Neural cell (in vitro differentiated cells): ENCODE results near the gene SYT7. TPM values are rescaled to one million over a fixed set of nuclear protein-coding genes. Genes with fewer than 3 reads are reported as not detected.

ENCODE experiments used
- H2AFZ ChIP-seq: fragments of 200-600, 300-800 bp; sonication (generic), shearing (Covaris generic); 2 replicates; pipeline ENCODE4 v1.6.0; 2014; ENCODE audit warnings: low read depth, mild to moderate bottlenecking, antibody characterized with exemption, low read length, moderate library complexity
- H3F3A ChIP-seq: fragments of 200-600 bp; shearing (Covaris generic); 2 replicates; pipeline ENCODE4 v1.6.1; 2016; ENCODE audit warnings: mild to moderate bottlenecking, moderate library complexity, mixed read lengths, antibody characterized with exemption, low read length; ENCODE audit not compliant: insufficient read depth, poor library complexity, severe bottlenecking
- H3K27ac ChIP-seq: fragments of 200-600, 300-800 bp; sonication (generic), shearing (Covaris generic); 2 replicates; pipeline ENCODE4 v1.5.1; 2014; ENCODE audit warnings: mild to moderate bottlenecking, low read length, moderate library complexity
- H3K27me3 ChIP-seq: fragments of 300-800, 200-600 bp; sonication (generic), shearing (Covaris generic); 2 replicates; pipeline ENCODE4 v1.6.0; 2014; ENCODE audit warnings: mild to moderate bottlenecking, low read depth, low read length, moderate library complexity; ENCODE audit not compliant: insufficient read depth
- H3K36me3 ChIP-seq: fragments of 300-800, 200-600 bp; sonication (generic), shearing (Covaris generic); 2 replicates; pipeline ENCODE4 v1.5.1; 2014; ENCODE audit warnings: mild to moderate bottlenecking, antibody characterized with exemption, low read length, moderate library complexity; ENCODE audit not compliant: insufficient read depth
- H3K4me2 ChIP-seq: fragments of 300-800, 200-600 bp; sonication (generic), shearing (Covaris generic); 2 replicates; pipeline ENCODE4 v1.6.0; 2014; ENCODE audit warnings: mild to moderate bottlenecking, low read length
- H3K4me3 ChIP-seq: fragments of 300-800, 200-600 bp; sonication (generic), shearing (Covaris generic); 2 replicates; pipeline ENCODE4 v1.5.1; 2014; ENCODE audit warnings: mild to moderate bottlenecking, low read length, moderate library complexity
- H3K79me2 ChIP-seq: fragments of 200-600 bp; shearing (Covaris generic); replicated peaks from 2 replicates; pipeline ENCODE4 v1.6.0; 2014; ENCODE audit warnings: mild to moderate bottlenecking, low read length, moderate library complexity; ENCODE audit not compliant: insufficient read depth
- H3K9ac ChIP-seq: fragments of 300-800, 200-600 bp; sonication (generic), shearing (Covaris generic); 2 replicates; pipeline ENCODE4 v1.6.1; 2016; ENCODE audit warnings: mild to moderate bottlenecking, low read length, mixed read lengths
- H3K9me2 ChIP-seq: fragments of 200-600 bp; shearing (Covaris generic); 2 replicates; pipeline ENCODE4 v1.6.1; 2016; ENCODE audit warnings: mild to moderate bottlenecking, low read length, mixed read lengths; ENCODE audit not compliant: insufficient read depth
- H3K9me3 ChIP-seq: fragments of 200-600, 300-800 bp; sonication (generic), shearing (Covaris generic); 2 replicates; pipeline ENCODE4 v1.6.1; 2016; ENCODE audit warnings: mild to moderate bottlenecking, mixed run types, low read length, moderate library complexity, mixed read lengths
- H4K20me1 ChIP-seq: fragments of 200-600 bp; shearing (Covaris generic); 2 replicates; pipeline ENCODE4 v1.6.1; 2016; ENCODE audit warnings: mild to moderate bottlenecking, mixed run types; ENCODE audit not compliant: insufficient read depth
- CTCF ChIP-seq: fragments of 450-650 bp; IDR thresholded peaks from 2 replicates; pipeline ENCODE4 v1.5.1; 2014; ENCODE audit warnings: antibody characterized with exemption, mild to moderate bottlenecking, moderate library complexity; ENCODE audit not compliant: poor library complexity, severe bottlenecking
- EP300 ChIP-seq: fragments of 450-650 bp; conservative IDR thresholded peaks from 2 replicates; pipeline ENCODE4 v1.6.1; 2014; ENCODE audit warnings: antibody characterized with exemption, mild to moderate bottlenecking, moderate library complexity; ENCODE audit not compliant: poor library complexity, severe bottlenecking
- EZH2 ChIP-seq: fragments of 200-600, 300-800 bp; shearing (Covaris generic), sonication (generic); IDR thresholded peaks from 2 replicates; pipeline ENCODE4 v1.6.1; 2014; ENCODE audit warnings: antibody characterized with exemption, low read length, borderline replicate concordance, mild to moderate bottlenecking; ENCODE audit not compliant: insufficient read depth, poor library complexity, severe bottlenecking
- MXI1 ChIP-seq: fragments of 450-650 bp; conservative IDR thresholded peaks from 2 replicates; pipeline ENCODE4 v1.6.1; 2014; ENCODE audit warnings: antibody characterized with exemption, mild to moderate bottlenecking; ENCODE audit not compliant: poor library complexity, severe bottlenecking
- POLR2AphosphoS5 ChIP-seq: IDR thresholded peaks from 2 replicates; pipeline ENCODE4 v1.6.1; 2012
- RAD21 ChIP-seq: fragments of 450-650 bp; conservative IDR thresholded peaks from 2 replicates; pipeline ENCODE4 v1.6.1; 2014; ENCODE audit warnings: antibody characterized with exemption, mild to moderate bottlenecking, moderate library complexity
- SMC3 ChIP-seq: fragments of 450-650 bp; conservative IDR thresholded peaks from 2 replicates; pipeline ENCODE4 v1.6.1; 2014; ENCODE audit warnings: antibody characterized with exemption, mild to moderate bottlenecking, moderate library complexity; ENCODE audit not compliant: poor library complexity
- TAF1 ChIP-seq: IDR thresholded peaks from 2 replicates; pipeline ENCODE4 v1.6.1; 2012; ENCODE audit warnings: low read depth
- polyA plus RNA-seq: library from polyadenylated mRNA; depleted of rRNA; stranded (reverse); fragments of >200 nt; gene quantifications from 2 replicates; pipeline ENCODE4 v1.2.3, GENCODE V29; 2014
- TF ChIP-seq, protein P1 (sequence below): IDR thresholded peaks from 2 replicates; pipeline ENCODE4 v1.6.1; 2012; ENCODE audit warnings: borderline replicate concordance

SYT7 gene
- polyA plus RNA-seq, 1 donor from 2014 or later, result 14.0 TPM

DNA sequence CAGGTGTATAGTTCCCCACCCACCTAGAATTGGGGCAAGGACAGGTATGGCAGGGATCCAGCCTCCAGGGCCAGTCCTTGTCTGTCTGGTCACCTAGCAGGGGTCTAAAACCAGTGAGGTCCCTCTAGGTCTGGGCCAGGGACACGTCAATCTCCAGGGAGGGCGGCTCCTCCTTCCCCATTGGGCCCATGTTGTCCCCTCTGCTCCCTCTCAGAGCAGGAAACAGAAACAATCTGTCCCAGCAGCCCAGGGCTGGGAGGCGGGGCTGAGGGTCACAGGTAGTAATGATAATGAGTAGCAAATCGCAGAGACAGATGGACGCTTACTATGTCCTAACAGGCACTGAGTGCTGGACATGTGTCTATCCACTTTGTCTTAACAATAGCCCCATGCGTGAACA lies 22.8 kb upstream of the SYT7 start:
- Histone ChIP-seq H2AFZ (no peak overlapping the region), H3K9ac (no peak overlapping the region), H3K36me3 (no peaks in the 10 kb centered on the region), H3K4me3 (no peak overlapping the region), H3K27me3 (no peaks in the 10 kb centered on the region), H3K79me2 (no peaks in the 10 kb centered on the region), H3K4me2 (no peak overlapping the region), H3F3A (no peaks in the 10 kb centered on the region), H4K20me1 (no peaks in the 10 kb centered on the region), H3K9me3 (no peaks in the 10 kb centered on the region), H3K27ac (no peak overlapping the region), H3K9me2 (no peaks in the 10 kb centered on the region)
- TF ChIP-seq EP300 (no peak), RAD21 (no peak), MXI1 (no peak), POLR2AphosphoS5 (no peak), EZH2 (no peak)

GRCh38 chr11:61602775-61603569 lies 22.1 kb upstream of the SYT7 start:
- no peak overlapping the region for H2AFZ ChIP-seq
- H3K4me3 ChIP-seq, result no peak overlapping the region
- H3K36me3 ChIP-seq, result no peaks in the 10 kb centered on the region
- no peaks in the 10 kb centered on the region for H4K20me1 ChIP-seq
- TF ChIP-seq MXI1, result no peak
- TF ChIP-seq RAD21, result no peak
- TF ChIP-seq CTCF, result no peak
- no peak for TF ChIP-seq EP300
- no peak for TF ChIP-seq TAF1
- TF ChIP-seq, protein P1, sequence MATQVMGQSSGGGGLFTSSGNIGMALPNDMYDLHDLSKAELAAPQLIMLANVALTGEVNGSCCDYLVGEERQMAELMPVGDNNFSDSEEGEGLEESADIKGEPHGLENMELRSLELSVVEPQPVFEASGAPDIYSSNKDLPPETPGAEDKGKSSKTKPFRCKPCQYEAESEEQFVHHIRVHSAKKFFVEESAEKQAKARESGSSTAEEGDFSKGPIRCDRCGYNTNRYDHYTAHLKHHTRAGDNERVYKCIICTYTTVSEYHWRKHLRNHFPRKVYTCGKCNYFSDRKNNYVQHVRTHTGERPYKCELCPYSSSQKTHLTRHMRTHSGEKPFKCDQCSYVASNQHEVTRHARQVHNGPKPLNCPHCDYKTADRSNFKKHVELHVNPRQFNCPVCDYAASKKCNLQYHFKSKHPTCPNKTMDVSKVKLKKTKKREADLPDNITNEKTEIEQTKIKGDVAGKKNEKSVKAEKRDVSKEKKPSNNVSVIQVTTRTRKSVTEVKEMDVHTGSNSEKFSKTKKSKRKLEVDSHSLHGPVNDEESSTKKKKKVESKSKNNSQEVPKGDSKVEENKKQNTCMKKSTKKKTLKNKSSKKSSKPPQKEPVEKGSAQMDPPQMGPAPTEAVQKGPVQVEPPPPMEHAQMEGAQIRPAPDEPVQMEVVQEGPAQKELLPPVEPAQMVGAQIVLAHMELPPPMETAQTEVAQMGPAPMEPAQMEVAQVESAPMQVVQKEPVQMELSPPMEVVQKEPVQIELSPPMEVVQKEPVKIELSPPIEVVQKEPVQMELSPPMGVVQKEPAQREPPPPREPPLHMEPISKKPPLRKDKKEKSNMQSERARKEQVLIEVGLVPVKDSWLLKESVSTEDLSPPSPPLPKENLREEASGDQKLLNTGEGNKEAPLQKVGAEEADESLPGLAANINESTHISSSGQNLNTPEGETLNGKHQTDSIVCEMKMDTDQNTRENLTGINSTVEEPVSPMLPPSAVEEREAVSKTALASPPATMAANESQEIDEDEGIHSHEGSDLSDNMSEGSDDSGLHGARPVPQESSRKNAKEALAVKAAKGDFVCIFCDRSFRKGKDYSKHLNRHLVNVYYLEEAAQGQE, result no peak
- TF ChIP-seq POLR2AphosphoS5, result no peak
- TF ChIP-seq SMC3, result no peak
- TF ChIP-seq EZH2, result no peak
- no peaks in the 10 kb centered on the region for H3K9me3 ChIP-seq
- H3F3A ChIP-seq, result no peaks in the 10 kb centered on the region
- no peaks in the 10 kb centered on the region for H3K79me2 ChIP-seq
- H3K9ac ChIP-seq, result no peak overlapping the region
- no peak overlapping the region for H3K4me2 ChIP-seq
- no peaks in the 10 kb centered on the region for H3K27me3 ChIP-seq
- H3K9me2 ChIP-seq, result no peaks in the 10 kb centered on the region
- H3K27ac ChIP-seq, result no peak overlapping the region
